AG04449 (cell line): Measurements from ENCODE around the gene PIRT.
"Not testable (repeated sequence)": the region's sequence is repeated elsewhere in the genome, so short reads cannot be mapped to it uniquely, and the experiment has no call there.

Source experiments
- CTCF ChIA-PET: fragments of 350-600 bp; formaldehyde crosslinking; extraction: SDS; loops from one replicate; lab custom pipeline; 2021; ENCODE audit warnings: antibody characterized with exemption; lab: Yijun Ruan, JAX
- POLR2A ChIA-PET: fragments of 400-600, 350-600 bp; formaldehyde crosslinking; extraction: SDS; loops from one replicate; lab custom pipeline; 2020; ENCODE audit warnings: antibody characterized with exemption, inconsistent platforms; lab: Yijun Ruan, JAX
- DNase-seq: peaks from one replicate; pipeline ENCODE4 v3.0.0-alpha.2; 2010; ENCODE audit warnings: low read depth, low spot score
- H3K4me3 ChIP-seq: 2 replicates; pipeline ENCODE4 v1.5.1; 2011; ENCODE audit warnings: low read depth, mild to moderate bottlenecking, control low read depth, low read length
- TF ChIP-seq, protein P1 (sequence below): IDR thresholded peaks from one replicate; pipeline ENCODE4 v1.5.1; 2011; ENCODE audit warnings: mild to moderate bottlenecking, moderate library complexity, low read length, control low read depth, inconsistent platforms; ENCODE audit not compliant: insufficient read depth; ENCODE audit errors: missing control alignments

PIRT gene

DNA sequence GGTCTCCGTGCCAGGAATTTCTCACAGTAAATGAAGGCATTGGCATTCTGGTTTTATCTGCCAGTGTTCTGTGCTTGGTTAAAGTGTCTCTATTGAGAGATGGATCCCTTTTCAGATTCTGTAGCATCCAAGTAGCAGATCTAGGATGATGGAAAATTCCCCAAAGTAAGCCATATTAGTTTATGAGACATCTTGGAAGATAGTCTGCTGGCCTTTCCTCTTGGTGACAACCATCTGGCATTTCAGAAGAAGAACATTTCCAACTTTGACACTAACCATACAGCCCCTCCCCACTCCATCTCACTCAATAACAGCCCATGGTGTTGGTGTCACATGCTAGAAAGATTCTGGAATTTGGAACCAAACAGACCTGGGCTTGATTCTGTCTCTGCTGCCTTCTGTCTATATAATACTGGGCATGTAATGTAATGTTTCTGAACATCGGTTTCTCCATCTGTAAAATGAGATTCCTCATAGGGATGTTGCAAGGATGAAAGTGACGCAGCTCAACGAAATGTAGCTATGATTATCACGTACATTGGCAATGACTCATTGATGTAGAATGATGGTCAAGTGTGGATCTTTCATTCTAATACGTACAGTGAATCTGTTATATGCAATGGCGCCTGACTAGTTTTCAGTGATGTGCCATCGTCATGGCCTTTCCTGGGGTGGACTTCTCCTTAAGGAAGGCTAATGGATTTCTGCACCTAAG, 32.6 kb upstream of the PIRT start:
- ChIA-PET CTCF (no interaction called here), POLR2A (no interaction called here)
- TF ChIP-seq, protein P1, sequence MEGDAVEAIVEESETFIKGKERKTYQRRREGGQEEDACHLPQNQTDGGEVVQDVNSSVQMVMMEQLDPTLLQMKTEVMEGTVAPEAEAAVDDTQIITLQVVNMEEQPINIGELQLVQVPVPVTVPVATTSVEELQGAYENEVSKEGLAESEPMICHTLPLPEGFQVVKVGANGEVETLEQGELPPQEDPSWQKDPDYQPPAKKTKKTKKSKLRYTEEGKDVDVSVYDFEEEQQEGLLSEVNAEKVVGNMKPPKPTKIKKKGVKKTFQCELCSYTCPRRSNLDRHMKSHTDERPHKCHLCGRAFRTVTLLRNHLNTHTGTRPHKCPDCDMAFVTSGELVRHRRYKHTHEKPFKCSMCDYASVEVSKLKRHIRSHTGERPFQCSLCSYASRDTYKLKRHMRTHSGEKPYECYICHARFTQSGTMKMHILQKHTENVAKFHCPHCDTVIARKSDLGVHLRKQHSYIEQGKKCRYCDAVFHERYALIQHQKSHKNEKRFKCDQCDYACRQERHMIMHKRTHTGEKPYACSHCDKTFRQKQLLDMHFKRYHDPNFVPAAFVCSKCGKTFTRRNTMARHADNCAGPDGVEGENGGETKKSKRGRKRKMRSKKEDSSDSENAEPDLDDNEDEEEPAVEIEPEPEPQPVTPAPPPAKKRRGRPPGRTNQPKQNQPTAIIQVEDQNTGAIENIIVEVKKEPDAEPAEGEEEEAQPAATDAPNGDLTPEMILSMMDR: no peak
- no peak overlapping the region for H3K4me3 ChIP-seq
- DNase-seq: no peak

DNA sequence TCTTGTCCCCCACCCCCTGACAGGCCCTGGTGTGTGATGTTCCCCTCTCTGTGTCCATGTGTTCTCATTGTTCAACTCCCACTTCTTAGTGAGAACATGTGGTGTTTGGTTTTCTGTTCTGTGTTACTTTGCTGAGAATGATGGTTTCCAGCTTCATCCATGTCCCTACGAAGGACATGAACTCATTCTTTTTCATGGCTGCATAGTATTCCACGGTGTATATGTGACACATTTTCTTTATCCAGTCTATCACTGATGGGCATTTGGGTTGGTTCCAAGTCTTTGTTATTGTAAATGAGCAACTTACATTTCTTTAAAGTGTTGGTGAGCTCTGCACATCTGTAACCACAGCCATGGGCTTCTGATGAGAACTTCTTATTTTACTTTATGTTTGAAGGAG, 30.9 kb upstream of the PIRT start:
- DNase-seq, CTCF ChIA-PET, POLR2A ChIA-PET, H3K4me3 ChIP-seq: not testable (repeated sequence)

DNA sequence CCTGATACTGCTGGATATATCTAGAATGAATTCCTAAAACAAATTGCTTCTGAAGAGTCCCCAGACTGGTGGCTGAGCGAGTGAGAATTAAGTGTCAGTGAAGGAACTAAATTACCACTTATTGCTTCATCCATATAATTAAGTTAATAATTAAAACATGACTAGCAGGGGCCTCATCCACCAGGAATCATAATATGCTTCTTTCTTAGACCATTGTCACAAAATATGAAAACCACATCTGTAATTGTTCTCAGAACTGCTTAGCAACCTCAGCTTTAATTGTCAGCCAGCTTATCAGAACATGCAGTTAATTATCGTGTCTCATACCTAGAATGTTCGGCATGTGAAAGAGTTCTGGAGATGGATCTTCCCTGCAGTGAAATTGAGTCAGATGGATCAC, 21.2 kb upstream of the PIRT start:
- TF ChIP-seq, protein P1: no peak
- ChIA-PET CTCF (no interaction called here), POLR2A (no interaction called here)
- DNase-seq: no peak
- H3K4me3 ChIP-seq: no peak overlapping the region

DNA sequence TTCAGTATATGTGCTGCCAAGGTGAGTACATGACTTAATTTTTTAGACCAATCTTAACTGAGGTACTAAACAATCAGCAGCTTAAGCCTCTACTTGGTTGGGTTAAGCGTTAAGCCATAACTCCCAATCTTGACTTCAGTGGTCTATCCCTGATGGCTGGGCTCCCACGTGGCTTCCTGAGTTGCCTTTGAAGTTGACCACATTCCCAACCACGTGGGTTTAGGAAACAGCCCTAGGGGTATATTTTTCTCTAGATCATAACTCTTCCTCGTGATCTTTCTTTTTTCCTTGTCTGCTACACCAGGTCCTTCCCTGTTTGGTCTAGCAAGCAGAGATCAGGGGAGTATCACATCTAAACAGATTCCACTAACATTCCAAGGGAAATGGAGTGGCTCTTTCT, 20.1 kb upstream of the PIRT start:
- ChIA-PET POLR2A (interaction anchor here (0.6 kb wide), 1 partner anchor 128 kb away, joined by 5 read pairs; the partner anchor contains the start of gene TMEM220), CTCF (no interaction called here)
- DNase-seq: no peak
- H3K4me3 ChIP-seq: no peak overlapping the region
- TF ChIP-seq, protein P1: no peak

DNA sequence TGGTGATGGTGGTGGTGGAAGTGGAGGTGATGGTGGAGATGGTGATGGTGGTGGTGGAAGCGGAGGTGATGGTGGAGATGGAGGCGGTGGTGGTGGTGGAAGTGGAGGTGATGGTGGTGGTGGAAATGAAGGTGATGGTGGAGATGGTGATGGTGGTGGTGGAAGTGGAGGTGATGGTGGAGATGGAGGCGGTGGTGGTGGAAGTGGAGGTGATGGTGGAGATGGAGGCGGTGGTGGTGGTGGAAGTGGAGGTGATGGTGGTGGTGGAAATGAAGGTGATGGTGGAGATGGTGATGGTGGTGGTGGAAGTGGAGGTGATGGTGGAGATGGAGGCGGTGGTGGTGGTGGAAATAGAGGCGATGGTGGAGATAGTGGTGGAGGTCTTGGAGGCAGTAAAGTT, 8.7 kb upstream of the PIRT start:
- CTCF ChIA-PET: interaction anchor here (0.8 to 7.7 kb wide), 4 partner anchors 111 to 232 kb away, joined by 3 to 128 read pairs (median 84); no protein-coding TSS in a partner anchor
- DNase-seq, H3K4me3 ChIP-seq, POLR2A ChIA-PET: not testable (repeated sequence)

DNA sequence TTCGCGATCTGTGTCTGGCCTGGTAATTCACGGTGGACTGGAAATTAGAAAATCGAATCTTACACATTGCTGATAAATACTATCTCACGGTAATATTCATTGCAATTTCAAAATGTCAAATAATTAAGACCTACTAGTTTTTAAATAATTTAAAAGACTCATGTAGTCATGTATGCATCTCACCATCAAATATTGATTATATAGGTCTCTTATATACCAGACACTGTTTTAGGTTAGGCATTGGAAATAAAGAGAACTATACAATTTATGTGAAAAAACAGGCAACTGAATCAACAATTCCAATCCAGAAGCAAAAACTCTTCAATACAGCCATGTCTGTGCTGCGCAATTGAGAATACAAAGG, 7.5 kb upstream of the PIRT start:
- CTCF ChIA-PET: interaction anchor here (0.9 to 7.7 kb wide), 19 partner anchors 11 to 1141 kb away, joined by 3 to 128 read pairs (median 6); no protein-coding TSS in a partner anchor
- H3K4me3 ChIP-seq: no peak overlapping the region
- DNase-seq: no peak
- TF ChIP-seq, protein P1: no peak
- POLR2A ChIA-PET: no interaction called here

DNA sequence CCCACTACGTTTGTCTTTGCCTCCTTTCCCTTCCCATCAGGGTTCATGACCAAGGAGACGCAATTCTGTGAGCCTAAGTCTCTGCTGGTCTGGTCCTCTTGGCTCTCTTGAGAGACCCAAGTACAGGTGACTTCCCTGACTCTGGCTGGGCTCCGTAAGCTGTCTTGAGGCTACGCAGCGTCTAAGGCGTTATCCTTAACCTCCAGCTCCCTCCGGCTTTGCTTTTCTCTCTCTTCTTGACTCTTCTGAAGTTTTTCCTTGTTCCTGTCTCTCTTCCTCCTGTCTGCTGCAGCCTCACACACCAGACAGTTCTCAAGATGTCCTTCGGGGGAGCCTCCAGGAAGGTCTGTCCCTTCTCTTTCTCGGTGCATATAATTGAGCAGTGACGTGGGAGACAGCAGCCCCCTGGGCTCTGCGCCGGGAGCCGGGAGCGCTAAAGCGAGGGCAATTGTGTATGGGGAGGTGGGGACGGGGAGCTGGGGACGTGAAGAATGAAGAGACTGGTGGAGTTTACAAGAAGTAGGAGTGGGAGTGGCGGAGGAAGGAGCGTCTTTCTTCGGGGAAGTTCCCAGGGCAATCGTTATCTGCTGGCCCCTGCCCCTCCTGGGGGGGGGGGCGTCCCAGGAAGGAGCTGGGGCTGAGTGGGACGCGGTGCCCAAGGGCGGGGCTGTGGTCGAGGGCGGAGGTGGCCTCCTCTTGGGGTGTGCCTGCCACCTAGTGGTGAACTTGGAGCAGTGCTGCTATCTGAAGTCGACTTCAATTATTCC, 6.9 kb upstream of the PIRT start:
- TF ChIP-seq, protein P1: peak; percentile 89
- peak overlapping the region; percentile 54 for H3K4me3 ChIP-seq
- POLR2A ChIA-PET: no interaction called here
- peak; percentile 7 for DNase-seq
- CTCF ChIA-PET: interaction anchor here (0.6 to 7.7 kb wide), 26 partner anchors 10 to 1141 kb away, joined by 3 to 128 read pairs (median 5); no protein-coding TSS in a partner anchor
